IPS-18c (cell line): ENCODE data around the gene DGUOK.
"Not testable (repeated sequence)": the region's sequence is repeated elsewhere in the genome, so short reads cannot be mapped to it uniquely, and the experiment has no call there.

ENCODE experiments used
- H3K4me3 ChIP-seq: 2 replicates; pipeline ENCODE4 v1.7.0; 2013; ENCODE audit warnings: low read depth, mild to moderate bottlenecking, low read length, moderate library complexity; ENCODE audit not compliant: insufficient read depth
- H3K9me3 ChIP-seq: one replicate; pipeline ENCODE4 v1.6.1; 2013; ENCODE audit warnings: mild to moderate bottlenecking, low read length, moderate library complexity; ENCODE audit not compliant: control insufficient read depth, insufficient read depth

Gene DGUOK

GRCh38 chr2:73926493-73927327 lies at the start of gene DGUOK:
Gene DGUOK (plus strand): TSS chr2:73926880. CDS start chr2:73926911, 31 bp downstream.
- Histone ChIP-seq H3K9me3 (no peaks in the 10 kb centered on the region), H3K4me3 (peak within 1 kb of the TSS; percentile 100)

GRCh38 chr2:73877071-73877802 lies 49.4 kb upstream of the DGUOK start:
- Histone ChIP-seq H3K9me3 (no peaks in the 10 kb centered on the region), H3K4me3 (no peak overlapping the region)

GRCh38 chr2:73877984-73878383 lies 48.7 kb upstream of the DGUOK start:
- not testable (repeated sequence) for H3K9me3 ChIP-seq, H3K4me3 ChIP-seq

- H3K4me3 ChIP-seq, result no peak overlapping the region
- no peaks in the 10 kb centered on the region for H3K9me3 ChIP-seq
Measured at GRCh38 chr2:73885406-73885805, 41.3 kb upstream of the DGUOK start.

GRCh38 chr2:73886357-73886756 lies 40.3 kb upstream of the DGUOK start:
- H3K4me3 ChIP-seq, result no peak overlapping the region
- no peaks in the 10 kb centered on the region for H3K9me3 ChIP-seq

- not testable (repeated sequence) for H3K4me3 ChIP-seq
Measured at GRCh38 chr2:73887596-73888353, 38.9 kb upstream of the DGUOK start.

GRCh38 chr2:73888388-73888787 lies 38.3 kb upstream of the DGUOK start:
- Histone ChIP-seq H3K9me3 (no peaks in the 10 kb centered on the region), H3K4me3 (no peak overlapping the region)

More at GRCh38 chr2:73887596-73888353, 38.9 kb upstream of the DGUOK start:
- not testable (repeated sequence) for H3K9me3 ChIP-seq

GRCh38 chr2:73889206-73889605 lies 37.5 kb upstream of the DGUOK start:
- H3K9me3 ChIP-seq, result no peaks in the 10 kb centered on the region
- no peak overlapping the region for H3K4me3 ChIP-seq

- no peak overlapping the region for H3K4me3 ChIP-seq
- no peaks in the 10 kb centered on the region for H3K9me3 ChIP-seq
Measured at GRCh38 chr2:73890301-73891092, 36.2 kb upstream of the DGUOK start.

GRCh38 chr2:73891276-73891901 lies 35.3 kb upstream of the DGUOK start:
- H3K9me3 ChIP-seq, result no peaks in the 10 kb centered on the region
- H3K4me3 ChIP-seq, result no peak overlapping the region

- no peak within 1 kb of the TSS; the same call in 1 of the 2 replicates for H3K4me3 ChIP-seq
Measured at GRCh38 chr2:73892631-73893329, 33.9 kb upstream of the DGUOK start, which contains the start of gene ACTG2. Gene ACTG2 (plus strand): TSS chr2:73893008. CDS start chr2:73901312, 8,304 bp downstream.

GRCh38 chr2:73893764-73894474 lies 32.8 kb upstream of the DGUOK start:
- H3K4me3 ChIP-seq, result no peak overlapping the region
- H3K9me3 ChIP-seq, result no peaks in the 10 kb centered on the region

More at GRCh38 chr2:73892631-73893329, 33.9 kb upstream of the DGUOK start, which contains the start of gene ACTG2:
- no peaks in the 10 kb centered on the region for H3K9me3 ChIP-seq

- H3K4me3 ChIP-seq, result no peak overlapping the region
Measured at GRCh38 chr2:73894475-73894850, 32.2 kb upstream of the DGUOK start.

GRCh38 chr2:73894877-73895276 lies 31.8 kb upstream of the DGUOK start:
- H3K4me3 ChIP-seq, result no peak overlapping the region
- no peaks in the 10 kb centered on the region for H3K9me3 ChIP-seq

More at GRCh38 chr2:73894475-73894850, 32.2 kb upstream of the DGUOK start:
- no peaks in the 10 kb centered on the region for H3K9me3 ChIP-seq

- Histone ChIP-seq H3K9me3 (no peaks in the 10 kb centered on the region), H3K4me3 (no peak overlapping the region)
Measured at GRCh38 chr2:73895473-73895872, 31.2 kb upstream of the DGUOK start.
